ENCODE data around the gene HOXD9.

Gene HOXD9

GRCh38 chr2:176085120-176085788 is 37.3 kb upstream of the HOXD9 start:
- Histone ChIP-seq H3K4me1 (ENCODE audit: low read length) (no peaks in the 10 kb centered on the region), H3K36me3 (replicated peaks; ENCODE audit: low read depth, low read length) (no peaks in the 10 kb centered on the region), H3K4me2 (ENCODE audit: low read length) (no peak overlapping the region), H3K27ac (ENCODE audit: low read length) (no peak overlapping the region), H3K79me2 (ENCODE audit: low read length) (no peaks in the 10 kb centered on the region), H3K27me3 (ENCODE audit: low read depth, low read length) (no peaks in the 10 kb centered on the region; the same call in 1 of the 2 replicates), H3K9ac (ENCODE audit: low read length) (no peak overlapping the region), H4K20me1 (ENCODE audit: insufficient read depth, low read length) (no peaks in the 10 kb centered on the region), H3K9me3 (ENCODE audit: insufficient read depth, low read length) (no peaks in the 10 kb centered on the region), H2AFZ (ENCODE audit: low read depth, low read length) (no peak overlapping the region), H3K4me3 (ENCODE audit: low read length) (no peak overlapping the region)
- TF ChIP-seq CTCF (IDR thresholded peaks at IDR 0.05; ENCODE audit: low read depth, low read length), result no peak
- TF ChIP-seq EZH2phosphoT487 (IDR thresholded peaks at IDR 0.05; ENCODE audit: low read depth), result no peak

- H3K4me3 ChIP-seq (ENCODE audit: low read length), result no peak overlapping the region
- H3K9ac ChIP-seq (ENCODE audit: low read length), result no peak overlapping the region
- H3K36me3 ChIP-seq (replicated peaks; ENCODE audit: low read depth, low read length), result no peaks in the 10 kb centered on the region
- H3K79me2 ChIP-seq (ENCODE audit: low read length), result no peaks in the 10 kb centered on the region
- no peak for TF ChIP-seq EZH2phosphoT487 (IDR thresholded peaks at IDR 0.05; ENCODE audit: low read depth)
- peak; percentile 52 for TF ChIP-seq CTCF (IDR thresholded peaks at IDR 0.05; ENCODE audit: low read depth, low read length)
- H3K27ac ChIP-seq (ENCODE audit: low read length), result no peak overlapping the region
- H3K4me2 ChIP-seq (ENCODE audit: low read length), result no peak overlapping the region
- no peak overlapping the region for H2AFZ ChIP-seq (ENCODE audit: low read depth, low read length)
- no peaks in the 10 kb centered on the region for H3K9me3 ChIP-seq (ENCODE audit: insufficient read depth, low read length)
- no peaks in the 10 kb centered on the region for H3K4me1 ChIP-seq (ENCODE audit: low read length)
- no peaks in the 10 kb centered on the region for H4K20me1 ChIP-seq (ENCODE audit: insufficient read depth, low read length)
- no peaks in the 10 kb centered on the region; the same call in 1 of the 2 replicates for H3K27me3 ChIP-seq (ENCODE audit: low read depth, low read length)
These were observed 36.4 kb upstream of the HOXD9 start for GRCh38 chr2:176085861-176086771.

- Histone ChIP-seq H3K79me2 (ENCODE audit: low read length) (no peaks in the 10 kb centered on the region), H3K27me3 (ENCODE audit: low read depth, low read length) (no peaks in the 10 kb centered on the region; the same call in 1 of the 2 replicates), H3K4me3 (ENCODE audit: low read length) (no peak overlapping the region)
These were observed 35.0 kb upstream of the HOXD9 start for GRCh38 chr2:176087330-176088047.

More at GRCh38 chr2:176087330-176088047, 35.0 kb upstream of the HOXD9 start:
- Histone ChIP-seq H3K36me3 (replicated peaks; ENCODE audit: low read depth, low read length) (no peaks in the 10 kb centered on the region), H2AFZ (ENCODE audit: low read depth, low read length) (no peak overlapping the region), H3K4me1 (ENCODE audit: low read length) (no peaks in the 10 kb centered on the region), H3K27ac (ENCODE audit: low read length) (no peak overlapping the region), H3K9me3 (ENCODE audit: insufficient read depth, low read length) (no peaks in the 10 kb centered on the region), H3K4me2 (ENCODE audit: low read length) (no peak overlapping the region), H3K9ac (ENCODE audit: low read length) (no peak overlapping the region), H4K20me1 (ENCODE audit: insufficient read depth, low read length) (no peaks in the 10 kb centered on the region)
- TF ChIP-seq EZH2phosphoT487 (IDR thresholded peaks at IDR 0.05; ENCODE audit: low read depth) (no peak), CTCF (IDR thresholded peaks at IDR 0.05; ENCODE audit: low read depth, low read length) (no peak)
